Muscle layer of colon (tissue), 2 donors: ENCODE results near the gene GOLGA8J.
"Not testable (repeated sequence)": the region's sequence is repeated elsewhere in the genome, so short reads cannot be mapped to it uniquely, and the experiment has no call there.

Source experiments
- H3K27ac ChIP-seq: one replicate; pipeline ENCODE4 v1.7.0; 2013; ENCODE audit warnings: low read depth, mild to moderate bottlenecking, low read length, moderate library complexity
- H3K27me3 ChIP-seq, 2 donors: one replicate each; pipeline ENCODE4 v1.7.0; 2013; ENCODE audit warnings: low read length in 2 of 2, mild to moderate bottlenecking in 2 of 2; ENCODE audit not compliant: insufficient read depth in 2 of 2, control insufficient read depth in 1 of 2
- H3K36me3 ChIP-seq: one replicate; pipeline ENCODE4 v1.7.0; 2013; ENCODE audit warnings: mild to moderate bottlenecking, low read length; ENCODE audit not compliant: insufficient read depth
- H3K4me1 ChIP-seq: one replicate; pipeline ENCODE4 v1.7.0; 2013; ENCODE audit warnings: mild to moderate bottlenecking, low read length; ENCODE audit not compliant: insufficient read depth
- H3K4me3 ChIP-seq, 2 donors: one replicate each; pipeline ENCODE4 v1.7.0; 2013; ENCODE audit warnings: low read length in 2 of 2, low read depth in 1 of 2, mild to moderate bottlenecking in 1 of 2, moderate library complexity in 1 of 2
- H3K9ac ChIP-seq: one replicate; pipeline ENCODE4 v1.7.0; 2013; ENCODE audit warnings: low read length
- H3K9me3 ChIP-seq: one replicate; pipeline ENCODE4 v1.7.0; 2013; ENCODE audit warnings: mild to moderate bottlenecking, low read length
- donor health status: abdominal sarcoma.
- donor health status: Adenocarcinoma of cecum.

Gene GOLGA8J

DNA sequence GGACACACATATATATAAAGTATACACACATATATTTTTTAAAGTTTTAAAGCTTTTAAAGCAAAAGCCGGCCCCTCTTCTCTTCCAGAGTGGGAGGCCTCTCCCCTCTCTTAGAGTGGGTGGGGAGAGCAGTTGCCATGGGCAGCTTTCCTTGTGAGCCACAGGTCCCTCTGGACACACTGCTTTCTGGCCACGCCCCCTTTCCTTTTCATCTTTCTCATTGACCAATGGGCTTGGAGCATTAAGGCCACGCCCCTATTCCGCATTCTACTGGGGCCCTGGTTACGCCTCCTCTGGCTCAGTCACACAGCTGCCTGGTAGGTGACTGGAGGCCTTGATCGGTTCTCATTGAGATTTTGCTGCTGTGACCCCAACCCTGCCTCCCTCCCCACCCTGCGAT is at the start of gene GOLGA8J:
TSS of gene GOLGA8J (plus strand) at position 301 of the 400 bp plus-strand sequence. CDS start at position 399, 98 bp downstream.
- H3K27ac ChIP-seq, H3K36me3 ChIP-seq, H3K9me3 ChIP-seq, H3K27me3 ChIP-seq, H3K4me3 ChIP-seq, H3K4me1 ChIP-seq, H3K9ac ChIP-seq: not testable (repeated sequence)

DNA sequence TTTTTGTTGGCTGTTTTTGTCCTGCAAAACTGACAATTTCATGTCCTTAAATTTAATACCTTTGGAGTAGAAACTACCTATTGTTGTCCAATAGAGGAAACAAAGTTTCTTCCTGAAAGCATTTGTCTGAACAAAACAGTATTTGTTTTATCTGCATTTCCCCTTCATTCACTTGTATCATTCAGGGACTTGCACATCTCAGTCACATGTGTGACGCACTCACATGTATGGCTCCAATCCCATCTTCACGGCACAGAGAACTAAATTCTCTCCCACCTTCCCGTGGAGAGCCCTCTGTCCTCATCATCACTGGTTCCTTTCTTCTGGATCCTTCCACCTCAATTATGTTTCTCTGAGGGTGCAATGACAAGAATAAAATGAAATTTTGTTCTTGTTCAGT is 49.5 kb upstream of the GOLGA8J start:
- no peaks in the 10 kb centered on the region for H3K36me3 ChIP-seq
- no peak overlapping the region for H3K4me3 ChIP-seq
- H3K9me3 ChIP-seq: no peaks in the 10 kb centered on the region
- no peaks in the 10 kb centered on the region for H3K4me1 ChIP-seq
- H3K27ac ChIP-seq: no peak overlapping the region
- H3K27me3 ChIP-seq: no peaks in the 10 kb centered on the region
- no peak overlapping the region for H3K9ac ChIP-seq

GRCh38 chr15:30033763-30034162 is 49.0 kb upstream of the GOLGA8J start:
- Histone ChIP-seq H3K4me1 (no peaks in the 10 kb centered on the region), H3K36me3 (no peaks in the 10 kb centered on the region), H3K27ac (no peak overlapping the region), H3K9ac (no peak overlapping the region), H3K4me3 (no peak overlapping the region), H3K27me3 (no peaks in the 10 kb centered on the region), H3K9me3 (no peaks in the 10 kb centered on the region)

DNA sequence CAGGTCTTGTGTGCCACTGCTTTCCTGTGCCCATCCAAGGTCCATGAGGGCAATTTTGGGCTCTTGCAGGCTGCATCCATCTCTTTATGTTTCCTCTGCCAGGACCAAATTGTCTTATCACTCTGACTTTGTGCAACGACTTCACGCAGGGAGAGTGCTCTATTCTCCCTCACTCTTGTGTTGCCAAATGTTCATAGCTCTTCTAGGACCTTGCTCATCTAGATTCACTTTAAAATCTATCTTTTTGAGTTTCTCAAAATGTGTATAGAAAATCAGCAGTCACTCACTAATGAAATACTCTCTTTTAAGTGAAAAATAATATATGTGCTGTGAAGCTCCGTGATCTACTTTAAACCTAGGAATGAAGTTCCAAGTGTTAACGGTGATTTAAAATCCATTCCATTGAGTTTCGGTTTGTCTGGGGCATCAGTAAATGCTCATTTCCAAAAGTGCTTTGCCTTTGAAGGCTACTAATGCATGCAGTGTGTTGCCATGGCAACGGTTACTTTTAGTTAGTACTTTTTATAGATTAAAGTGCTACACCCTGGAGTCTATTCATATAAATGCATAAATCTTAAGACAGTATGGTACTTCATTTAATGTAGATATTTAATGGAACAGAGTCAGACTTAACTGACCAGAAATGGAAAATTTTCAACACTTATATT is 46.6 kb upstream of the GOLGA8J start:
- Histone ChIP-seq H3K9me3 (no peaks in the 10 kb centered on the region), H3K36me3 (no peaks in the 10 kb centered on the region), H3K27ac (no peak overlapping the region), H3K4me3 (no peak overlapping the region), H3K27me3 (no peaks in the 10 kb centered on the region), H3K4me1 (no peaks in the 10 kb centered on the region), H3K9ac (no peak overlapping the region)

DNA sequence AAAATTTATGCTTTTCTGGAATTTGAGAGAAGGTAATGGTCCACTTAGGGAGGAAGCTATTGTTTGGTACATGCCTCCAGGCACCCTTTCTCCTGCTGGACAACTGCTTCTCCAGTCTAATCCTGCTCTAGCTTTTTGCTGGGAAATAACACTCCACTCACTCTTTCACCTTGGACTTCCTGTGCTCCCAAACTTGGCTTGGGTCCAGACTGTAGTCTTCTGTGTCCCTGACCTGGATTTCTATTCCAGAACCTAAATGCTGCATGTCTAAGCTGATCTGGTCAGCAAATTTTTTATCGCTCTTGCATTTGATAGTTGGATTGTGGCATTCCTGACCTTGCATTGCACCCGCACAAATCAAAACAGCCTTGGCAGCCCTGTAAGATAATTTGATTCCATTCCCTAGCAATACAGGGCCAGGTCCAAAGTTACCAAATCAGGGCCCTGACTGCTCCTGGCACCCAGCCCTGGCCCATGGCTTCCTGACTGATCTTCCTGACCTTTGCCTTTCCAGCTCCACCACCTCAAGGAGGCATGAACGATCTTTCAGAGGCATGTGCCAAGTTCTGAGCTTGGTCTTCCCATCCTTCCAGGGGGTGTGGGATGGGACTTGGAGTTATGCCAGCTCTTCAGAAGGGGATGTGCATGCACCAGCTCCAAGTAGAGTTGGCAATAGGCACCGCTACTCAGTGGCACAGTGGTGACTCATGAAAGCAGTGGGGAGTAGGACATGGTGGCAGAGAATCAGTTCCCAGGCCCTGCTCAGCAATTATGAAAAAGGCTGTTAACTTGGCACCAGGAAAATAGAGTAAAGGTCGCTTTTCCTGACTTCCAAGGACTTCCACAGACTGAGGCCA is 43.9 kb upstream of the GOLGA8J start:
- Histone ChIP-seq H3K4me3 (no peak overlapping the region), H3K36me3 (no peaks in the 10 kb centered on the region), H3K9ac (no peak overlapping the region), H3K27ac (no peak overlapping the region), H3K4me1 (peaks cover 7% of the 10 kb centered on the region), H3K9me3 (no peaks in the 10 kb centered on the region), H3K27me3 (no peaks in the 10 kb centered on the region)

DNA sequence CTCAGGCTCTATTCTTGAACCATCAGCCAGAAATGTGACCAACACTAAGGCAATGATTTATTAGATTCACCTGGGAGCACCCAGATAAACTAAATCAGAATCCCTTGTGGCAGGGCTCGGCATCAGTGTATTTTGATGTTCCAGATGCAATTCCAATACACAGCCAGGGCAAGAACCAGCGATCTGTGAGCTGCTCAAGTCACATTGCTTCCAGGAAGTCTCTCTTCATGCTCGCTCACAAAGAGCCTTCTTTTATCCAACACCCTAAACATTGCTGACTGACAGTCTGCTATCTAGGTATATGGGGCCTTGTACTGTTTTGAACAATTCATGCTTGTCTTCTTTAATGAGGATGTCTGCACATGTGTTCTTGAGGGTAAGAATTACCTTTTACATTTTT is 40.9 kb upstream of the GOLGA8J start:
- Histone ChIP-seq H3K9ac (no peak overlapping the region), H3K9me3 (no peaks in the 10 kb centered on the region), H3K4me3 (no peak overlapping the region), H3K4me1 (peaks cover 7% of the 10 kb centered on the region), H3K27me3 (no peaks in the 10 kb centered on the region), H3K36me3 (no peaks in the 10 kb centered on the region), H3K27ac (no peak overlapping the region)

DNA sequence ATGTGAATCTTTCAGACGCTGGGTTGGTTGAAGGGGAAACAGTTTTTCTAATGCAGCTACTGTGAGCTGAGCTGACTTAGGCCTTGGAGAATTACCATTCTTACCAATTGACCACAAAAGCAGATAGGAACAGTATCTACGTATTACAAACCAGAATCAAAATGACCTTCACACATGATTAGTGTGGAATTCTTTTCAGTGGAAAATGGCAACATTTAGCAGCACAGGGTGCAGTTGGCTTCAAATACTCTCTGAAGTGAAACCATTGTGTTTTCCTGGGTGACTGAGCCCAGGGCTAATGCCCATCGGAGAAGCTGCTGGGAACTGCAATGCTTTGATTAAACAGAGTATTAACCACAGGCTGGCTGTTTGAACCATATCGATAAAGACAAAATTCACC is 40.2 kb upstream of the GOLGA8J start:
- Histone ChIP-seq H3K9me3 (no peaks in the 10 kb centered on the region), H3K27me3 (no peaks in the 10 kb centered on the region), H3K4me1 (peaks cover 7% of the 10 kb centered on the region), H3K27ac (no peak overlapping the region), H3K9ac (no peak overlapping the region), H3K36me3 (no peaks in the 10 kb centered on the region), H3K4me3 (no peak overlapping the region)

- H3K4me3 ChIP-seq: no peak overlapping the region
- no peaks in the 10 kb centered on the region for H3K36me3 ChIP-seq
- H3K4me1 ChIP-seq: peaks cover 7% of the 10 kb centered on the region
- no peaks in the 10 kb centered on the region for H3K9me3 ChIP-seq
- no peak overlapping the region for H3K9ac ChIP-seq
- H3K27ac ChIP-seq: no peak overlapping the region
- H3K27me3 ChIP-seq: no peaks in the 10 kb centered on the region
Measured at GRCh38 chr15:30043211-30043655, 39.5 kb upstream of the GOLGA8J start.

DNA sequence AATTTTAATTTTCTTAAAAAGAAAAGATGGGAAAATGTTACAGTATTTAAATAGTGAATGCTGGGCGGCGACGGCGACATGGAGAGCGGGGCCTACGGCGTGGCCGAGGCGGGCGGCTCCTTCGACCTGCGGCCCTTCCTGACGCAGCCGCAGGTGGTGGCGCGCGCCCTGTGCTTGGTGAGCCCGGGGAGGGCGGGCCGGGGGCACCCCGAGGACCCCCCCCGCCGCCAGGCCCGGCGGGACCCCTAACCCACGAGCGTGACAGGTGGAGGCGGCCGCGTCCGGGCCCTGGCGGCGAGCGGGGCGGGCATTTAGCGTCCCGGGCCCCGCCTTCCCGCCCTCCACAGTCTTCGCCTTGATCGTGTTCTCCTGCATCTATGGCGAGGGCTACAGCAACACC is 38.4 kb upstream of the GOLGA8J start:
- H3K4me1 ChIP-seq: peaks cover 7% of the 10 kb centered on the region
- H3K4me3 ChIP-seq: no peak overlapping the region
- no peaks in the 10 kb centered on the region for H3K9me3 ChIP-seq
- no peaks in the 10 kb centered on the region for H3K36me3 ChIP-seq
- no peak overlapping the region for H3K27ac ChIP-seq
- no peaks in the 10 kb centered on the region for H3K27me3 ChIP-seq
- no peak overlapping the region for H3K9ac ChIP-seq

DNA sequence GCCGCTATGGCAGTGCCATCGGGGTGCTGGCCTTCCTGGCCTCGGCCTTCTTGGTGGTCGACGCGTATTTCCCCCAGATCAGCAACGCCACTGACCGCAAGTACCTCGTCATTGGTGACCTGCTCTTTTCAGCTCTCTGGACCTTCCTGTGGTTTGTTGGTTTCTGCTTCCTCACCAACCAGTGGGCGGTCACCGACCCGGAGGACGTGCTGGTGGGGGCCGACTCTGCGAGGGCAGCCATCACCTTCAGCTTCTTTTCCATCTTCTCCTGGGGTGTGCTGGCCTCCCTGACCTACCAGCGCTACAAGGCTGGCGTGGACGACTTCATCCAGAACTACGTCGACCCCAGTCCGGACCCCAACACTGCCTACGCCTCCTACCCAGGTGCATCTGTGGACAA is 37.9 kb upstream of the GOLGA8J start:
- H3K36me3 ChIP-seq, H3K4me1 ChIP-seq, H3K27ac ChIP-seq, H3K27me3 ChIP-seq, H3K9me3 ChIP-seq, H3K4me3 ChIP-seq, H3K9ac ChIP-seq: not testable (repeated sequence)

DNA sequence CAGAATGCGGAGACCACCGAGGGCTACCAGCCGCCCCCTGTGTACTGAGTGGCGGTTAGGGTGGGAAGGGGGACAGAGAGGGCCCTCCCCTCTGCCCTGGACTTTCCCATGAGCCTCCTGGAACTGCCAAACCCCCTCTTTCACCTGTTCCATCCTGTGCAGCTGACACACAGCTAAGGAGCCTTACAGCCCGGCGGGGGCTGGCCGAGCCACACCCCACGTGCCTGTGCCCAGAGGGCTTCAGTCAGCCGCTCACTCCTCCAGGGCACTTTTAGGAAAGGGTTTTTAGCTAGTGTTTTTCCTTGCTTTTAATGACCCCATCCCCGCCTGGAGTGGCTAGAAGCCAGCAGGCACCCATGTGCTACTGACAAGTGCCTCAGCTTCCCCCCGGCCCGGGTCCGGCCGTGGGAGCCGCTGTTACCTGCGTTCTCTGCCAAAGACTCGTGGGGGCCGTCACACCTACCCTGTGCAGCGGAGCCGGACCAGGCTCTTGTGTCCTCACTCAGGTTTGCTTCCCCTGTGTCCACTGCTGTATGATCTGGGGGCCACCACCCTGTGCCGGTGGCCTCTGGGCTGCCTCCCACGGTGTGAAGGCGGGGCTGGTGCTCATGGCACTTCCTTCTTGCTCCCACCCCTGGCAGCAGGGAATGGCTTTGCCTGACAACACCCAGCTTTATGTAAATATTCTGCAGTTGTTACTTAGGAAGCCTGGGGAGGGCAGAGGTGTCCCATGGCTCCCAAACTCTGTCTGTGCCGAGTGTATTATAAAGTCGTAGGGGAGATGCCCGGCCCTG is 37.3 kb upstream of the GOLGA8J start:
- not testable (repeated sequence) for H3K4me1 ChIP-seq, H3K9ac ChIP-seq, H3K4me3 ChIP-seq

More for the DNA sequence above, 37.3 kb upstream of the GOLGA8J start:
- H3K36me3 ChIP-seq, H3K27me3 ChIP-seq, H3K27ac ChIP-seq, H3K9me3 ChIP-seq: not testable (repeated sequence)
